Mesenteric fat pad (tissue), 1 donor: ENCODE measurements around the gene CELF2. TPM values are rescaled to one million over a fixed set of nuclear protein-coding genes. Genes with fewer than 3 reads are reported as not detected.

Experiments used
- DNase-seq: peaks from one replicate; pipeline ENCODE4 v3.0.0-alpha.2; 2020; ENCODE audit warnings: low spot score
- total RNA-seq: library from RNA; stranded (reverse); fragmentation: NEBNext Ultra II Directional; extraction: Animal tissue kit (Norgen Biotek cat#: 25700); gene quantifications from one replicate; pipeline ENCODE4 v1.2.1, GENCODE V29; 2021
- donor health status: DM: yes; HTN: yes; CAD: no.

CELF2 gene
- total RNA-seq, 1 donor from 2014 or later, result 93.9 TPM

- DNase-seq, result no peak
Observed at GRCh38 chr10:11290156-11290890, 272.7 kb downstream of the CELF2 start.

- DNase-seq, result no peak
Observed at GRCh38 chr10:11292576-11293302, 275.1 kb downstream of the CELF2 start.

DNA sequence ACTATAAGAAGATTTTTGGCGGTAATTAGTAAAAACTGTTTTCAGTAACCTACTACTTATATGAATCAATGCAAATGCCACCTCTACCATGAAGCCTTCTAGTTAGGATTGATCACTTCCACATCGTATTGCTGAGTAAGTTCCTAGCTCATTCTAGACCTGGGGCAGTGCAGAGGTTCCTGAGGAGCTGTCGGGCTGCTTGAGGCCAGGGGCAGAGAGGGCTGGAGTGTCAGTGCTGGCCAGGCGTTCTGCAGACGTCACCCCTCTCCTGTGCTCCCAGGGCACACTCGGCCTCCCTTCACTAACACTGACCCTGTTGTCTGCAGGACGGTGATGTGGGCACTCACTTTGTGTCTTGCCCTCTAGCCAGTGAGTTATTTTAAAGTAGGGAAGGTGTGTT lies 275.7 kb downstream of the CELF2 start:
- no peak for DNase-seq

DNA sequence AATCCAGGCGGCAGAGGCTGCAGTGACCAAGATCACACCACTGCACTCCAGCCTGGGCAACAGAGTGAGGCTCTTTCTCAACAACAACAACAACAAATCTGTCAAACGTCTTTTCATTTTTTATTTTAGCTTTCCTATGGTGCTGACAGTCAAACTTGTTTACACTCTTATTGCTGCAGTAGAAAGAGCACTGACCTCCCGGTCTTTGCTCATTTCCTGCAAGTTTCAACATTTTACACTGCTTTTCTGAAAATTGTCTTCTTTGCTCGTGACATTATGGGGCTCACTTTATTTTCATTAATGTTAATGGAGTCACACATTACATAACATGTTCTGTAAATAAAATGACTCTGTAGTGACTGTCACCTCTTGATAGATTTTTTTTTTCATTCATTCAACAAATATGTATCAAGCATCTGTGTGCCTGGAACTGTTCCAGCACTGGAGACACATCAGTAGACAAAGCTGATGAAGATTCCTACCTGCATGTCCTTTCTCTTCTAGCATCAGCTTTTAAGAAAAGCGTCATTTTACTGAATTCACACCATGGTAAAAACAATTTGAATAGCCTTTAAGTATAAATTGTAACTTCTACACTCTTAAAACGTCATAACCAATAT lies 277.3 kb downstream of the CELF2 start:
- no peak for DNase-seq

DNA sequence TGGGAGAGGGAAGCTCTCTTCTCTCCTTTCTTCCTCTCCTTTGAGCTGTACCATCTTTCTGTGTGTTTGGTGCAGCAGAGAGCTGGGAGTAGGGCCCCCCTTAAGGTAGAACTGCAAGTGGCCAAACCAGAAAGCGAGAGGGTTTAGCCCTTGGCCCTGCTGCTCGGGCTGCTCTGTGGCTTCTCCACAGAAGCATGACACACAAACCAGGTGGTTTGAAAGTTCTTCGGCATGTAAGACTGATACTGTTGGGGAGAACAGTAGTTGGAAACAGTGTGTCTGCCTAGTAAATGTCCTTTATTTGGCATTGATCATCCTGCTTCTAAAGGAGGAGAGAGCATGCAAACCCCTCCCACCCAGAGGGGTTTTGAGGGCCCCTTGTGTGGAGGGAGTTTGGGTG lies 277.8 kb downstream of the CELF2 start:
- no peak for DNase-seq

- no peak for DNase-seq
Observed at GRCh38 chr10:11297136-11297535, 279.5 kb downstream of the CELF2 start.

- DNase-seq, result no peak
Observed at GRCh38 chr10:11298116-11298515, 280.4 kb downstream of the CELF2 start.

DNA sequence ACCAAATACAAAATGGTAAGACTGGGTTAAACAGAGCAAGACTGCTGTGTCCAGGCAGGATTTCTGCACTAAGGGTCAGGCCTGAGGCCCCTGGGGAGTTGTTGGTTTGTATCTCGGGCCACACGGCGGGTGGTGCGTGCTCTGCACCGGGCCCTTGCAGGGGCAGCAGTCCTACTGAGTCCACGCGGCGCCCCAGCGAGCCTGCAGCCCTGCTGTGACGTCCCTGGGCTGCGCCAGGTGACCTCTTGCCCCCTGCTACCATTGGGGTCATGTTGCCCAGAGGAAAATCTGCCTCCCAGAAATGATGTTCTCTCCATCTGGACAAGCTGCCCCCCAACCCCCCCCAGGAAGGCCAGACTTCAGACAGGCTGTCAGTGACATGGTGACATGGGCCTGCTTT lies 281.5 kb downstream of the CELF2 start:
- no peak for DNase-seq

GRCh38 chr10:11300026-11300425 lies 282.4 kb downstream of the CELF2 start:
- DNase-seq, result no peak

GRCh38 chr10:11300563-11300962 lies 282.9 kb downstream of the CELF2 start:
- no peak for DNase-seq

GRCh38 chr10:11301571-11302111 lies 284.0 kb downstream of the CELF2 start:
- DNase-seq, result no peak

GRCh38 chr10:11302181-11302580 lies 284.5 kb downstream of the CELF2 start:
- no peak for DNase-seq

DNA sequence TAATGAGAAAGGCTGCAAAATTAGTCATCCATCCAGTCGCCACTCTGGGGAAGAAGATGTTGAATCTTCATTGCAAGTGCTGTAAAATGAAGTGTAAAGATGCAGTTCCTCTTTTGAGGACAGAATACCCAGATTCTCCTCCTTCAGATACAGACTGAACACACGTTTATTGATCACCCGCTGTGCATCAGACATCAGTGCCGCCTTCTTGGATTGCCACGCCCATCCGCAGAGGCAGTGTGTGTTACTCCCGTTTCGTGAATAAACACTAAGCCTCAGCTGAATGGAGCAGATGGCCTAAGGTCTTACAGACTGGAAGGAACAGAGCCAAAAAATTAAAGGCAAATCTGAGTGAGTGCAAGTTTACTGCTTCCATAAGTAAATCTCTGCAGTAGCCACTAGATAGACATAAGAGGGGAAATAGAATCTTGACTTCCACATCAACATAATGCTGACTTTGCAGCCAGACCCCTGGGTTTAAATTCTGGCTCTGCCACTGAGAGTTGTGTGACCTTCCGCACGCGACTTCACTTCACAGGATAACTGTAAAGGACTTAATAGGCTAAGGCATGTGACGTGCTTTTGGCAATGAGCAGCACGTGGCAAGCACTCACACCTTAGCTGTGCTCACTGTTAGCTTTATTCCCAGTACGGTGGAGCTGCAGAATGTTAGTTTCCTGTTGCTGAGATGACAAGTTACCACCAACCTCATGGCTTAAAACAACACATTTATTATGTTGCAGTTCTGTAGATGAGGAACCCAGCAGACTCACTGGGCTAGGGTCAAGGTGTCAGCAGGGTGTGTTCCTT lies 285.9 kb downstream of the CELF2 start:
- DNase-seq, result no peak

DNA sequence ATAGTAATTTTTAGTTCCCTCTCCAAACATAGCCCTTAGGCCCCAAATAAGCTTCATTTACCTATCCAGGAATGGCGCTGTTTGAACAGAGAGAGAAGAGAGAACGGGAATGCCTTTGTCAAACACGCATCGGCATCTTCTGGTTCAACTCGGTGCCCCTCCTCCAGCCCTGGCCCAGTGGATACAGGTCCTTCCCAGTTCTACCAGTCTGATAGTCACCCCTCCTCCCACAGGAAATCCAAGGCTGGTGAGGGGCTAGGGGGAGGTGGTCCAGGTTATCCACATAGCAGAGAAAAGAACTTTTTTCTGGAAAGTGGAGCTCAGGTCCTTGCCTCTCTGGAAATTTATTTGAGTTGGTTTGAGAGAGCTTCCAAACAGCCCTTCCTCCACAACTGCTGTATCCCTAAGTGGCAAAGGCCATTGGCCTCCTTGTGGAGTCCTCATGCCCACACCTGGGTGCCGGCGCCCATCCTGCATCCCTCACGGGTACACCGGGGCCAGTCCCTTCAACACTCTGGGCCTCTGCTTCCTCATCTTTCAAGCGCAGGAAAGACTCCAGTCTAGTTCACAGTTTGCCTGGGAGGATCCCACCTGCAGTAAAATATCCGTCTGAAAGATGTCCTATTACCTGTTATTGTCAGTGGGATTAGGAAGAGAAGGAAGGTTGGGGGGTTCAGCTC lies 287.4 kb downstream of the CELF2 start:
- DNase-seq, result no peak

- no peak for DNase-seq
Observed at GRCh38 chr10:11305825-11306593, 288.3 kb downstream of the CELF2 start.

DNA sequence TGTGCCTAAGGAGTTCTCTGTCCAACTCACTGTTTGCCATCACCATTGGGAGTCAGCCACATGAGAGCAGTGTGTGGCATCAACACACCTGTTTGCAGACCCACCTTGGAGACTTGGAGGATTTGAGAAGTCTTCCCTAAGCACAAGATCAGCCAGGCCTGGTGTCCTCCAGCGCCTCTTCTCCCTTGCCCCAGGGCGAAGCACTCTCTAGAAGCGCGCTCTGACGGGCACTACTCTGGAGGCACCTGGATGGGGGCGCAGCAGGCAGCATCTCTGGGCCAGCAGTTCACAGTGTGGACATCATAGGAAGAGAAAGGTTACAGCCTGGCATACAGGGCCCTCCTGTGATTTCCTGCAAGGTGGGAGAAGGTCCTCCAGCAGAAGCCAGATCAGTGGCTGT lies 289.3 kb downstream of the CELF2 start:
- DNase-seq, result no peak

DNA sequence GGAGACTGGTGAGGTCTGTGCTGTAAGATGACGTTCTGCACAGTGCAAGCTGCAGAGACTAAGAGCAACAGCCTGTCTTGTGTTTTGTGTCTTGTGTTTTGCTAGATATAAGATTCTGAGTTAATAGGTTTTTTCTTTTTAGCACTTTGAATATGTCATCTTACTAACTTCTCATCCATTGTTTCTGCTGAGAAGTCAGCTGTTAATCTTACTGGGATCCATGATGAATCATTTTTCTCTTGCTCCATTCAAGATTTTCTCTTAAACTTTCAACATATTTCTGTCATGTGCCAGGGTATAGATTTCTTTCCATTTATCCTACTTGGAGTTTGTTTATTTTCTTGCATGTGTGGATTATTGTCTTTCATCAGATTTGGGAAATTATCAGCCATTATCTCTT lies 290.3 kb downstream of the CELF2 start:
- DNase-seq, result no peak

GRCh38 chr10:11311027-11311426 lies 293.4 kb downstream of the CELF2 start:
- no peak for DNase-seq

GRCh38 chr10:11313463-11313862 lies 295.8 kb downstream of the CELF2 start:
- no peak for DNase-seq
